ENCODE measurements around the gene TXLNB.

The TXLNB gene

DNA sequence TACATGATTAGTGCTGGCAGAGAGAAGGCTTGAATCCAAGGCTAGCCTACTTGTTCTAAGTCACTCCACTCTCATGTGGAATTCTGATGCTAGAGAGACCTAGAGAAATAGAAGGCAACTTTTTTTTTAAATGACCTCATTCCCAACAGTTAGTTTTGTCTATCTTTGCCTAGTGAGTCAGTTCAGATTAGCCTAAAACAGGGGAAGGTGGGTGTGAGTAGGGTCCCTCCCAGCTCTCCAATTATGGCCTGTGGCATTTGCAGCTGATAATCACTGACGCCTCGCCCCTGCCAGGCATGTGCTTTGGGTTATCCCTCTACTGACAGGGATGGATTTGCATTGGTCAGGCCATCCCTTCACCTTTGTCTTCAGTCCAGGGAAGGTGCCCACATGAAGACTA, 13.6 kb downstream of the TXLNB start:
- DNase-seq (ENCODE audit: low read depth) = no peak
- TF ChIP-seq, protein P1, sequence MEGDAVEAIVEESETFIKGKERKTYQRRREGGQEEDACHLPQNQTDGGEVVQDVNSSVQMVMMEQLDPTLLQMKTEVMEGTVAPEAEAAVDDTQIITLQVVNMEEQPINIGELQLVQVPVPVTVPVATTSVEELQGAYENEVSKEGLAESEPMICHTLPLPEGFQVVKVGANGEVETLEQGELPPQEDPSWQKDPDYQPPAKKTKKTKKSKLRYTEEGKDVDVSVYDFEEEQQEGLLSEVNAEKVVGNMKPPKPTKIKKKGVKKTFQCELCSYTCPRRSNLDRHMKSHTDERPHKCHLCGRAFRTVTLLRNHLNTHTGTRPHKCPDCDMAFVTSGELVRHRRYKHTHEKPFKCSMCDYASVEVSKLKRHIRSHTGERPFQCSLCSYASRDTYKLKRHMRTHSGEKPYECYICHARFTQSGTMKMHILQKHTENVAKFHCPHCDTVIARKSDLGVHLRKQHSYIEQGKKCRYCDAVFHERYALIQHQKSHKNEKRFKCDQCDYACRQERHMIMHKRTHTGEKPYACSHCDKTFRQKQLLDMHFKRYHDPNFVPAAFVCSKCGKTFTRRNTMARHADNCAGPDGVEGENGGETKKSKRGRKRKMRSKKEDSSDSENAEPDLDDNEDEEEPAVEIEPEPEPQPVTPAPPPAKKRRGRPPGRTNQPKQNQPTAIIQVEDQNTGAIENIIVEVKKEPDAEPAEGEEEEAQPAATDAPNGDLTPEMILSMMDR (IDR thresholded peaks at IDR 0.05; ENCODE audit: control insufficient read depth, insufficient read depth, low read depth, low read length, missing control alignments) = no peak
- no peak overlapping the region for H3K4me3 ChIP-seq (ENCODE audit: control insufficient read depth, low read depth, low read length)

DNA sequence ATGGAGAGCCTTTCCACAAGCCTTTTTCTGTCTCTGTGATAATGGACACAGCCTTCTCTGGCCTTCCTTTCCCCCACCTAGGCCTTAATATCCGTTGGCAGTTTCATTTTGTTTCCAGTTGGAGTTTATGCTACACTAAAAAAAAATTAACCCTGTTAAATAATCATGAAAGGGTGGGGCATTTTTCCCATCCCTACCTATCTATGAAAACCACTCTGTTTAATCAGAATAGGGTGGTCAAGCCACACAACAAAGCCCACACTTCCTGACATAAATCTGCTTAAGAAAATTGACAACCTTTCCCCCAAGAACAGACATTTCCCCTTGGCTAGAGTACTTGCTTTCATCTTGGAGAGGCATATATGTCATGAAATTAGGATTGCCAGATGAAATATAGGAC, 14.2 kb downstream of the TXLNB start:
- no peak overlapping the region for H3K4me3 ChIP-seq (ENCODE audit: control insufficient read depth, low read depth, low read length)
- TF ChIP-seq, protein P1 (IDR thresholded peaks at IDR 0.05; ENCODE audit: control insufficient read depth, insufficient read depth, low read depth, low read length, missing control alignments) = no peak
- DNase-seq (ENCODE audit: low read depth) = no peak

DNA sequence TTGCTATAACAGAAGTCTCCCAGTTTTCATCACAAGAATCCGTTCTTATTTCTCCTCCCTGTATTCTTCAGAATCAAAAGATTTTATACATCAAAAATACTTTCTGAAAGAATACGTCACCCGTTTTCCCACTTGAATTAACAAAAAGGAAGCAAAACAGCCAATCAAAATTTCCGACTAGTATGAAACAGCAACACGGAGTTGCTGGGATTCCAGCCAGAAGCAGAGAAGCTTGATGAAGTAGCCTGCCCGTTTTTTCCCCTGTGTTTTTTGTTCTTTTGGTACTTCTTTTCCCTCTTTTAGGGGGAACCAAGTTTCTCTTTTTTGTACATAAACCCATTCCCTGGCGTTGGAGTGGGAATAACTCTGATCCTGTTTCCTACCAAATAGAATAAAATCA, 14.6 kb downstream of the TXLNB start:
- TF ChIP-seq, protein P1 (IDR thresholded peaks at IDR 0.05; ENCODE audit: control insufficient read depth, insufficient read depth, low read depth, low read length, missing control alignments) = no peak
- H3K4me3 ChIP-seq (ENCODE audit: control insufficient read depth, low read depth, low read length) = no peak overlapping the region
- no peak for DNase-seq (ENCODE audit: low read depth)

DNA sequence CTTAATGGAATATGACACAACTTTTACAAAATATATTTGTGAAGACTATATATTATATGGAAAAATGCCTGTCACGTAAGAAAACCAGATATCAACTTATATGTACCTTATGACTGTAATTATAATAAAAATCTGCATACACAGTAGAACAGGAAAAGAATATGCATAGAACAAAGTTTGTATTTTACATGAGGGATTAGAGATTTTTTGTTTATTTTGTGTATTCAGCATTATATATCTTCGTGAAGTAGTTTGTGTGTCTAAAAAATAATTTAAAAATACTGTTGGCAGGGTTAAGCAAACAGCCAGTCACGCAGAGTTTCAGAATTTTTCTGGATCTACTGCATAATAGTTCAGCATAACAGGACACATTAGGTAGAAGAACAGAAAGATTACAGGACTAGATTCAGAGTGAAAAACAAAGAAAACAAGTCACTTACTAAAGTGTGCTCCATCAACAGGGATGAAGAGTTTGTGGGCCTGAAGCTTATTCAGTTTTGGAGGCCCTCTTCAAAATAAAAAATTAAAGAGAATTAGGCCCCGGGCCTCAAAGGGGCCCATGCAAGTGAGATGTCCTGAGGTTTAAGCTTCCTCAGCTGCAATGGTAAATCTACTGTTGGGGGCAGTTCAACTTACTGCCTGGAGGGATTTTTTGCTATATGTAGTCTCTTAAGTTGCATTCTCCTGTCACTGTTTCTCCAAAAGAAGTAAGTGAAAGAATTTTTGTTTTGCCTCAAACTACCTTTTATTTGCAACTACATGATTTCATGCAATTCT, 16.3 kb downstream of the TXLNB start:
- TF ChIP-seq, protein P1 (IDR thresholded peaks at IDR 0.05; ENCODE audit: control insufficient read depth, insufficient read depth, low read depth, low read length, missing control alignments) = no peak
- DNase-seq (ENCODE audit: low read depth) = no peak
- H3K4me3 ChIP-seq (ENCODE audit: control insufficient read depth, low read depth, low read length) = no peak overlapping the region

DNA sequence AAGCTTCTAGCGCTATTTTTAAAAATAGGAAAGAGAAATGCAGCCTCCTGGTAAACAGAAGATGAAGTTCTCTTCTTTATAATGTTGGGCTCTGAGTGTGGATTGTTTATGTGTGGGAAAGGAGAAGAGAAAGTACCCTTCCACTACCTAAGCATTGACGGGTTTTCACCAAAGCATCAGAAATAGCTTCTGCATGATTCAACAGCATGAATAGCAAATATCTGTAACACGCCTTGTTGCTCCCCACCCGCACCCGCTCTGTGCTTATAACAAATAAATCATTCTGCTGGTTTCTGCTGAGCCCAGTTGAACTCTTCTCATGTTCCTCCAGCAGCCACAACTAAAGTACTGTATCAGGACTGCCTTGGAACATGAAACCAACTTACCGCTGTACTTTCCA, 20.7 kb downstream of the TXLNB start:
- TF ChIP-seq, protein P1 (IDR thresholded peaks at IDR 0.05; ENCODE audit: control insufficient read depth, insufficient read depth, low read depth, low read length, missing control alignments) = no peak
- H3K4me3 ChIP-seq (ENCODE audit: control insufficient read depth, low read depth, low read length) = no peak overlapping the region
- no peak for DNase-seq (ENCODE audit: low read depth)

DNA sequence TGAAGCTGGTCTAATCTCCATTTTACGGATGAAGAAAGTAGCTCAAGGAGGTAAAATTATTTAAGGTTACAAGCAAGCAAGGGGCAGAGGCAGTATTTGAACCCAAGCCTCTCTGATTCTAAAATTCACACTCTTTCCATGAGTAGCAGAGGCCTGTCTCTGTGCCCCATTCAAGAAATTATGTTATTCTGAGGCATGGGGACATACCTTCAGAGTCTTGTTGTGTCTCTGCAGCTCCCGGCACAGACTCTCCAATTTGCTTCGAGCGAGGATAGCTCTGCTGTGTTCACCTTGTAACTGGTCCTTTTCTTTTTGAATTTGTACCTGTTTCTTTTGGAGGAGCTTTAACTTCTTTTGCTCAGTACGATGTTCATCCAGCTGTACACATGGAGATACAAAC, 21.5 kb downstream of the TXLNB start:
- DNase-seq (ENCODE audit: low read depth) = no peak
- no peak overlapping the region for H3K4me3 ChIP-seq (ENCODE audit: control insufficient read depth, low read depth, low read length)
- TF ChIP-seq, protein P1 (IDR thresholded peaks at IDR 0.05; ENCODE audit: control insufficient read depth, insufficient read depth, low read depth, low read length, missing control alignments) = no peak
